ENCODE measurements around the gene KIF5A. TPM values are rescaled to one million over a fixed set of nuclear protein-coding genes. Genes with fewer than 3 reads are reported as not detected.

KIF5A gene
- total and polyA plus RNA-seq, 2 donors (not counting 3 experiments of a cell fraction or from before 2014, with no cell fraction given), result 0.07 to 0.35 TPM

GRCh38 chr12:57511588-57512325 is 38.1 kb upstream of the KIF5A start:
- Histone ChIP-seq H3K36me3 (ENCODE audit: control insufficient read depth in 2 of 2, extremely low read depth in 1 of 2, insufficient read depth in 2 of 2, low read length in 2 of 2) (peaks cover 36 to 42% of the 10 kb centered on the region in 2 experiments), H3K9ac (replicated peaks; ENCODE audit: extremely low read depth, insufficient read depth, low read length) (no peak overlapping the region), H3K79me2 (ENCODE audit: control insufficient read depth, insufficient read depth, low read length) (no peaks in the 10 kb centered on the region), H3K27ac (ENCODE audit: insufficient read depth, low read depth, low read length) (no peak overlapping the region), H2AFZ (ENCODE audit: low read depth, low read length) (no peak overlapping the region), H3K4me1 (ENCODE audit: control insufficient read depth, extremely low read depth, insufficient read depth, low read length) (peaks cover 3% of the 10 kb centered on the region), H4K20me1 (replicated peaks; ENCODE audit: control insufficient read depth, extremely low read depth, insufficient read depth, low read length) (no peaks in the 10 kb centered on the region), H3K27me3 (ENCODE audit: control insufficient read depth in 2 of 2, insufficient read depth in 2 of 2, low read length in 2 of 2) (no peaks in the 10 kb centered on the region), H3K9me1 (replicated peaks; ENCODE audit: control insufficient read depth, extremely low read depth, insufficient read depth, low read length) (no peaks in the 10 kb centered on the region), H3K4me3 (replicated peaks in 1 of 3; ENCODE audit: insufficient read depth in 1 of 3, low read depth in 1 of 3, low read length in 3 of 3) (no peak overlapping the region), H3K9me3 (replicated peaks; ENCODE audit: control insufficient read depth, insufficient read depth, low read length) (no peaks in the 10 kb centered on the region), H3K4me2 (ENCODE audit: insufficient read depth, low read length) (no peak overlapping the region)
- POLR2A ChIA-PET, result no interaction called here
- dilution Hi-C loops (cut with MboI; ENCODE audit: extremely low pct_ligation_motif_present, low sequenced_read_pairs), result no loop called here
- BruUV-seq (replicated peaks), result TSS peak; percentile 18
- FAIRE-seq, result no peak
- TF ChIP-seq MYC (IDR thresholded peaks at IDR 0.05; ENCODE audit: low read depth, low read length), result no peak
- TF ChIP-seq POLR2AphosphoS5 (IDR thresholded peaks at IDR 0.05; ENCODE audit: insufficient read depth, low read depth, low read length), result no peak
- no peak for TF ChIP-seq EZH2 (IDR thresholded peaks at IDR 0.05; ENCODE audit: borderline replicate concordance, low read depth, low read length, severe bottlenecking)
- no peak for TF ChIP-seq FOS (IDR thresholded peaks at IDR 0.05; ENCODE audit: borderline replicate concordance, insufficient read depth, low read length)
- TF ChIP-seq JUN (IDR thresholded peaks at IDR 0.05; ENCODE audit: borderline replicate concordance, insufficient read depth, insufficient read length, low read depth), result no peak
- TF ChIP-seq CTCF (IDR thresholded peaks at IDR 0.05; ENCODE audit: extremely low read depth in 1 of 2, insufficient read depth in 1 of 2, low read depth in 1 of 2, low read length in 2 of 2), result no peak
- no peak for TF ChIP-seq POLR2A (IDR thresholded peaks at IDR 0.05; ENCODE audit: low read depth, low read length)
- no peak for TF ChIP-seq GATA2 (IDR thresholded peaks at IDR 0.05; ENCODE audit: insufficient read depth, insufficient read length, low read depth, low read length)
- no peak for TF ChIP-seq MAX (IDR thresholded peaks at IDR 0.05; ENCODE audit: insufficient read depth, insufficient read length)
- intact Hi-C loops (cut with micrococcal nuclease), result no loop called here
- DNase-seq (ENCODE audit: low read depth, low spot score), result no peak
- CTCF ChIA-PET, result no interaction called here

All from endothelial cell of umbilical vein (primary cell).